PC-9 (cell line): Measurements from ENCODE around the gene PPP1R7.

Experiments used
- CTCF ChIP-seq: fragments of 200-600 bp; sonication (generic); conservative IDR thresholded peaks from 2 replicates; pipeline ENCODE4 v1.6.1; 2017; ENCODE audit warnings: mixed run types, antibody characterized with exemption, mild to moderate bottlenecking, moderate library complexity
- EZH2 ChIP-seq: fragments of 200-600 bp; sonication (generic); IDR thresholded peaks from 2 replicates; pipeline ENCODE4 v1.8.0; 2017; ENCODE audit warnings: antibody characterized with exemption, low read depth

DNA sequence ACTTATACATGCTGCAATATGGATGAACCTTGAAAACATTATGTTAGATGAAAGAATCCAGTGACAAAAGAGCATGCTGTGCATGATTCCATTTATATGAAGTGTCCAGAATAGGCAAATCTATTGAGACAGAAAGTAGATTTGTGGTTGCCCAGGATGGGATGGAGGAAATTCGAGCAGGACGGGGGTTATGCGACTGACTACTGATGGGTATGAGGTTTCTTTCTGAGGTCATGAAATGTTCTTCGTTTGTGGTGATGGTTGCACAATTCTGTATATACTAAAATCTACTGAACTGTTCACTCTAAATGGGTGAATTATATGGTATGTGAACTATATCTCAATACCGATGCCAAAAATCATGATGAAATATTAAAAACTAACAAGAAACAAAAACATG, 29.3 kb upstream of the PPP1R7 start:
- TF ChIP-seq EZH2 (no peak), CTCF (no peak)
